ENCODE results near the gene PTPRF. TPM values are rescaled to one million over a fixed set of nuclear protein-coding genes. Genes with fewer than 3 reads are reported as not detected.

The PTPRF gene
- total RNA-seq, 1 donor from 2014 or later: 155 TPM

DNA sequence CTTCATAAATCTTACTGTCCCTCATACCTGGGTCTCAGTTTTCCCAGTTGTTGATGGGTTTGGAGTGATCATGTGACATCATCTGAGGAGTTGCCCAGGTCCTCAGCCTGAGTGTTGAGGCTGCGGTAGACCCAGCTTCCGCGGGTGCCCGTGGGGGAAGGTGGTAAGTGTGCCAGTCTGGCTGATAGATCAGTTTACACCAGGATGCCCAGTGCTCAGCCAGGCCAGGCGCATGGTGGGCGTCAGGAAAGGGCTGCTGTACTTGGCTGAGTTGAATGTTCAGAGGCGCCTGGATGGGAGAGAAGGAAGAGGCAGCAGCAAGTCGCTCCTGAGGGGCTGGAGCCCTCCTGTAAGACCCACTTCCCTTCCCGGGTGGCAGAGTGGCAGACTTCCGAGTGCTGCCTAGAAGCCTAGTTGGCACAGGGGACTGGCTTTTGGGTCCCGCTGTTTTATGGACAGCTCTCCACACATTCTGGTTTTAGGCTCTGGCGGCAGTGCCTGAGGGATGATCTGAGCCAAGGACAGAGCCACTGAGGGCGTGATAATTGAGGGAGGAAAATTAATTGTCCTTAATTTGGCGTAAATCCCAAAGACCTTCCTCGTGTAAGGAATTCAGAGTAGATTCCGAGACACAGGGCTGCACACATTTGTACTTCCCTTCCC, 35.8 kb downstream of the PTPRF start:
- DNase-seq (ENCODE audit: low read depth): no peak
- peak overlapping the region; percentile 49 for H3K4me3 ChIP-seq (ENCODE audit: low read depth, low read length)
- TF ChIP-seq, protein P1, sequence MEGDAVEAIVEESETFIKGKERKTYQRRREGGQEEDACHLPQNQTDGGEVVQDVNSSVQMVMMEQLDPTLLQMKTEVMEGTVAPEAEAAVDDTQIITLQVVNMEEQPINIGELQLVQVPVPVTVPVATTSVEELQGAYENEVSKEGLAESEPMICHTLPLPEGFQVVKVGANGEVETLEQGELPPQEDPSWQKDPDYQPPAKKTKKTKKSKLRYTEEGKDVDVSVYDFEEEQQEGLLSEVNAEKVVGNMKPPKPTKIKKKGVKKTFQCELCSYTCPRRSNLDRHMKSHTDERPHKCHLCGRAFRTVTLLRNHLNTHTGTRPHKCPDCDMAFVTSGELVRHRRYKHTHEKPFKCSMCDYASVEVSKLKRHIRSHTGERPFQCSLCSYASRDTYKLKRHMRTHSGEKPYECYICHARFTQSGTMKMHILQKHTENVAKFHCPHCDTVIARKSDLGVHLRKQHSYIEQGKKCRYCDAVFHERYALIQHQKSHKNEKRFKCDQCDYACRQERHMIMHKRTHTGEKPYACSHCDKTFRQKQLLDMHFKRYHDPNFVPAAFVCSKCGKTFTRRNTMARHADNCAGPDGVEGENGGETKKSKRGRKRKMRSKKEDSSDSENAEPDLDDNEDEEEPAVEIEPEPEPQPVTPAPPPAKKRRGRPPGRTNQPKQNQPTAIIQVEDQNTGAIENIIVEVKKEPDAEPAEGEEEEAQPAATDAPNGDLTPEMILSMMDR (conservative IDR thresholded peaks at IDR 0.05; ENCODE audit: low read depth, low read length): no peak

GRCh38 chr1:43569175-43569574, 38.5 kb downstream of the PTPRF start:
- TF ChIP-seq, protein P1 (conservative IDR thresholded peaks at IDR 0.05; ENCODE audit: low read depth, low read length): no peak
- DNase-seq (ENCODE audit: low read depth): no peak
- H3K4me3 ChIP-seq (ENCODE audit: low read depth, low read length): no peak overlapping the region

DNA sequence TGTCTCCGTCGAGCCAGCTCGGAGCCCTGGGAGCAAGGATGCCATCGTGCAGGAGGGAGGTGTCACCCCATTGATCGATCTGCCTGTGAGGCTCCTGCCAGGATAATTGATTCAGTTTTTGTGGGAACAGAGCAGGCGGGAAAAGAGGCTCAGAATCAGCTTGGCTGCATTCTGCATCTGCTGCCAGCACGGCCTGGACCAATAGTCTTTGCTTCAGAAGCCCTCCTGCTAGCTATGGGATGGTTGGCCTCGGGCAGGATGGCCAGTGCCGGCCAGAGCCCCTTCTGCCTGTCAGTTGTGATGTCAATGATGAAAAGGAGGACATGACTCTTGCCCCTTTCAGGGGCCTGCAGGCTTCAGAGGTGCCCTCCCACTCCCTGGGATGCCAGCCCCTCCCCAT, 39.6 kb downstream of the PTPRF start:
- TF ChIP-seq, protein P1 (conservative IDR thresholded peaks at IDR 0.05; ENCODE audit: low read depth, low read length): no peak
- DNase-seq (ENCODE audit: low read depth): no peak
- no peak overlapping the region for H3K4me3 ChIP-seq (ENCODE audit: low read depth, low read length)

DNA sequence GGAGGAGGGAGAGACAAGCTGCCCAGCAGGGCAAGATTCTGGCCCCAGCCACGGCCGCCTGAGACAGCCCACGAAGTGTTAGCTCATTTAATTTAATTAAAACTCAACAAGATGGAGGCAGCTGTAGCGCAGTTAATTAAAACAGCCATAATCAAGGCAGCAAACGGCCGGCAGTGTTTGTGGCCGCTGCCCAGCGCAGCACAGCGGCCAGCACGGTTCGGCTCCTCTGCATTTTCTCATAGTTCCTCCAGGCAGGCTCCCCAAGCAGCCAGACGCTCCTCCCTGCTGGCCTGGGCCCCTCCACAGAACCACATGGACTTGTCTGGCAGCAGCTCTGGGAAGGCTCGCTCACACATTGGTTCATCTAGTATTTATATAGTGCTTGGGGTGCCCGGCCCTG, 40.0 kb downstream of the PTPRF start:
- H3K4me3 ChIP-seq (ENCODE audit: low read depth, low read length): no peak overlapping the region
- TF ChIP-seq, protein P1 (conservative IDR thresholded peaks at IDR 0.05; ENCODE audit: low read depth, low read length): no peak
- no peak for DNase-seq (ENCODE audit: low read depth)

- TF ChIP-seq, protein P1 (conservative IDR thresholded peaks at IDR 0.05; ENCODE audit: low read depth, low read length): no peak
- no peak overlapping the region for H3K4me3 ChIP-seq (ENCODE audit: low read depth, low read length)
- no peak for DNase-seq (ENCODE audit: low read depth)
Observed at GRCh38 chr1:43572084-43572483, 41.4 kb downstream of the PTPRF start.

GRCh38 chr1:43572538-43572937, 41.9 kb downstream of the PTPRF start:
- no peak for DNase-seq (ENCODE audit: low read depth)
- no peak overlapping the region for H3K4me3 ChIP-seq (ENCODE audit: low read depth, low read length)
- TF ChIP-seq, protein P1 (conservative IDR thresholded peaks at IDR 0.05; ENCODE audit: low read depth, low read length): no peak

All from epithelial cell of proximal tubule (primary cell).